NCI-H2107 treated with DMSO at 0.1 percent for 48 hours (cell line): ENCODE measurements around the gene GNB1.
"Not testable (repeated sequence)": the region's sequence is repeated elsewhere in the genome, so short reads cannot be mapped to it uniquely, and the experiment has no call there.

Source experiments
- DNase-seq: peaks from one replicate; lab custom pipeline; 2025; ENCODE audit not compliant: unreplicated experiment; lab: John Stamatoyannopoulos, UW

The GNB1 gene

GRCh38 chr1:1752190-1752589 is 138.7 kb downstream of the GNB1 start:
- DNase-seq = no peak

DNA sequence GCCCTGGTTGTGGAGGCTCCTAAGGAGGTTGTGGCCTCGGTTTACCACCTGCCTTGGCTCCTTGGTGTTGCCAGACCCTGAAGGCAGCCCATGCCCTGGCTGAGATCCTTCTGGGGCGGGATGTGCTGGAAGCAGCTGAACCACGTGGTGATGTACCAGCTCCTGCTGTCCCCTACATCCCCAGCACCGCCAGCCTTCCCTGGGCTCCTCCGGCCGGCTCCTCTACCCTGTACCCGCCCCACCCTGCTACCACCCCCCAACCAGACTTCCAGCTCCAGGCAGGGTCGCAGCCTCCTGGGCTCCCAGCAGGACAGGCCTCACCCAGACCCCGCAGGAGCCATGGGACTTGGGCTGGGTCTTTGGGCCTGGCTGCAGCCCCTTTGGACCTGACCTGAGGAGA is 140.9 kb downstream of the GNB1 start:
- not testable (repeated sequence) for DNase-seq

DNA sequence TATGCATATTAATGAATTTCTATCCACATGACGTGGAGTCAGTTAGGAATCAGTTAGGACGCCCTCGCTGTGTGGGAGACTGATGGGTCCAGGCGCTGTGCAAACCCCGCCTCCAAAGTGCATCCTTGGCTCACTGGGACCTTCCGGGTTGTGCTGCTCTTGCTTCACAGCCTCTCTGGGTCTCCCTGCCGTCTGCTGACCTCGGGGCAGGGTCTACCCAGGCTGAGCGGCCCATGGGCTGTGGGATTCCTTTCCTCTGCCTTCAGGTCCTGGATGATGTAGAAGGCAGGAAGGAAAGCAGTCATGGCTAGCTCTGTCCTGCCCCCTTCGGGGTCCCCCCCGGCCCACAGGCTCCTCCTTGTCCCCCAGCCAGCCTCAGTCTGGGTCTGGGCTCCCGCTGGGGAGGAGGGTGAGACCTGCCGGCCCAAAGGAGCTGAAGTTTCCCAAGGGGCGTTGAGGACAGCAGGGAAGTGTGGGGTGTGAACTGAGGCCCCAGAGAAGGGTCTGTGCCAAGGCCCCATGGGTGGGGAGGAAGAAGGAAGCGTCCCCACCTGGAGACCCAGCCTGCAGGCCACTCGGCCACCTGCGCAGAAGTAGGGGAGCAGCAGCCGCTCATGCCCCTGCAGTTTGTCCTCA is 142.1 kb downstream of the GNB1 start:
- DNase-seq = no peak

DNA sequence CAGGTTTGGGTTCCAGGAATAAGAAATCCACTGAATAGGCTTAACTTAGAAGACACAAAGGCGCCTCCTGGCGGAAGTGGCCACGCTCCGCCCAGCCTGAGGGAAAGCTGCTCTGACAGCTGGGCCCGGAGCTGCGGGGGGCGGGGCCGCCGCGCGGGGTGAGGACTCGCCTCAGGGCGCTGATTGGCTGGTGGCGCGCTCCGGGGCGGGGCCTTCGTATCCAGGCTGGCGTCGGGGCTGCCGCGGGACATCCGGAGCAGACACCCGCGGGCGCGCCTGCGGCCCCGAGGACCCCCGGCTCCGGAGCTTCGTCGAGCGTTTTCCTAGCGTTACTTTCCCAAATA is 144.3 kb downstream of the GNB1 start:
- DNase-seq = not testable (repeated sequence)

GRCh38 chr1:1745651-1746565 is 145.0 kb downstream of the GNB1 start:
- not testable (repeated sequence) for DNase-seq

GRCh38 chr1:1742529-1742928 is 148.4 kb downstream of the GNB1 start:
- not testable (repeated sequence) for DNase-seq

DNA sequence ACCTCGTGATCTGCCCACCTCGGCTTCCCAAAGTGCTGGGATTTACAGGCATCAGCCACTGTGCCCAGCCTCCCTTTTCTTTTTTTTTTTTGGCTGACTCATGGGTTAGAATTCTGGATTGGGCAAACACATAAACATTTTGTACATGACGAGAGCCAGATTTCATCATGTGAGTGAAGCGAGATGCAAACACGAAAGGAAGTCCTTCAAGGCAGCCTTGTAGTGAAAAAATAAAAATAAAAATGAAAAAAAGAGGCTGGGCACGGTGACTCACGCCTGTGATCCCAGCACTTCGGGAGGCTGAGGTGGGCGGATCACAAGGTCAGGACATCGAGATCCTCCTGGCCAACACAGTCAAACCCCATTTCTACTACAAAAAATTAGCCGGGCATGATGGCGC is 149.9 kb downstream of the GNB1 start:
- DNase-seq = not testable (repeated sequence)

- not testable (repeated sequence) for DNase-seq
Observed at GRCh38 chr1:1738799-1739337, 152.0 kb downstream of the GNB1 start.

GRCh38 chr1:1737675-1738590 is 153.0 kb downstream of the GNB1 start:
- DNase-seq = not testable (repeated sequence)
